ENCODE data around the gene NRG3.

Gene NRG3

GRCh38 chr10:82750538-82750937 lies 875.5 kb downstream of the NRG3 start:
- DNase-seq = no peak

GRCh38 chr10:82757397-82757796 lies 882.4 kb downstream of the NRG3 start:
- no peak for DNase-seq

GRCh38 chr10:82757901-82758300 lies 882.9 kb downstream of the NRG3 start:
- no peak for DNase-seq

- no peak for DNase-seq
Measured at GRCh38 chr10:82759050-82759449, 884.1 kb downstream of the NRG3 start.

GRCh38 chr10:82762641-82763040 lies 887.6 kb downstream of the NRG3 start:
- DNase-seq = no peak

GRCh38 chr10:82768040-82768439 lies 893.0 kb downstream of the NRG3 start:
- no peak for DNase-seq

- no peak for DNase-seq
Measured at GRCh38 chr10:82778908-82779307, 903.9 kb downstream of the NRG3 start.

GRCh38 chr10:82796510-82796909 lies 921.5 kb downstream of the NRG3 start:
- DNase-seq = no peak

GRCh38 chr10:82801289-82801688 lies 926.3 kb downstream of the NRG3 start:
- DNase-seq = no peak

- no peak for DNase-seq
Measured at GRCh38 chr10:82811621-82812020, 936.6 kb downstream of the NRG3 start.

GRCh38 chr10:82813856-82814255 lies 938.9 kb downstream of the NRG3 start:
- DNase-seq = no peak

GRCh38 chr10:82814635-82815034 lies 939.6 kb downstream of the NRG3 start:
- DNase-seq = no peak

GRCh38 chr10:82815680-82816079 lies 940.7 kb downstream of the NRG3 start:
- DNase-seq = no peak

GRCh38 chr10:82817676-82818422 lies 942.9 kb downstream of the NRG3 start:
- DNase-seq = no peak

GRCh38 chr10:82821043-82821442 lies 946.0 kb downstream of the NRG3 start:
- no peak for DNase-seq

- DNase-seq = no peak
Measured at GRCh38 chr10:82826132-82826531, 951.1 kb downstream of the NRG3 start.

GRCh38 chr10:82827901-82828300 lies 952.9 kb downstream of the NRG3 start:
- no peak for DNase-seq

- DNase-seq = no peak
Measured at GRCh38 chr10:82847242-82847641, 972.2 kb downstream of the NRG3 start.

- DNase-seq = no peak
Measured at GRCh38 chr10:82850191-82850590, 975.2 kb downstream of the NRG3 start.

- DNase-seq = no peak
Measured at GRCh38 chr10:82856957-82857613, 982.1 kb downstream of the NRG3 start.

GRCh38 chr10:82861889-82862288 lies 986.9 kb downstream of the NRG3 start:
- no peak for DNase-seq

GRCh38 chr10:82865366-82865765 lies 990.4 kb downstream of the NRG3 start:
- no peak for DNase-seq

- DNase-seq = no peak
Measured at GRCh38 chr10:82866424-82867020, 991.5 kb downstream of the NRG3 start.

GRCh38 chr10:82867056-82867455 lies 992.1 kb downstream of the NRG3 start:
- DNase-seq = no peak
